Duodenal mucosa (tissue), 2 donors: ENCODE results near the gene SAMD8.
"Not testable (repeated sequence)": the region's sequence is repeated elsewhere in the genome, so short reads cannot be mapped to it uniquely, and the experiment has no call there.

Experiments
- H3K27ac ChIP-seq: one replicate; pipeline ENCODE4 v1.7.0; 2013; ENCODE audit warnings: low read depth, low read length
- H3K27me3 ChIP-seq, 2 donors: one replicate each; pipeline ENCODE4 v1.7.0; 2013; ENCODE audit warnings: low read length in 2 of 2, control low read depth in 1 of 2; ENCODE audit not compliant: insufficient read depth in 2 of 2, control insufficient read depth in 1 of 2
- H3K36me3 ChIP-seq, 2 donors: one replicate each; pipeline ENCODE4 v1.7.0; 2013; ENCODE audit warnings: low read length in 2 of 2, control low read depth in 1 of 2; ENCODE audit not compliant: insufficient read depth in 2 of 2, control insufficient read depth in 1 of 2
- H3K4me1 ChIP-seq, 2 donors: one replicate each; pipeline ENCODE4 v1.7.0; 2013; ENCODE audit warnings: low read length in 2 of 2, control low read depth in 1 of 2; ENCODE audit not compliant: insufficient read depth in 2 of 2, control insufficient read depth in 1 of 2
- H3K4me3 ChIP-seq, 2 donors: one replicate each; pipeline ENCODE4 v1.7.0; 2013; ENCODE audit warnings: low read length in 2 of 2, low read depth in 1 of 2
- H3K9ac ChIP-seq, 2 donors: one replicate each; pipeline ENCODE4 v1.7.0; 2013; ENCODE audit warnings: low read length in 2 of 2, low read depth in 1 of 2
- H3K9me3 ChIP-seq, 2 donors: one replicate each; pipeline ENCODE4 v1.7.0; 2013; ENCODE audit warnings: low read length in 2 of 2, control low read depth in 1 of 2; ENCODE audit not compliant: control insufficient read depth in 1 of 2

SAMD8 gene

DNA sequence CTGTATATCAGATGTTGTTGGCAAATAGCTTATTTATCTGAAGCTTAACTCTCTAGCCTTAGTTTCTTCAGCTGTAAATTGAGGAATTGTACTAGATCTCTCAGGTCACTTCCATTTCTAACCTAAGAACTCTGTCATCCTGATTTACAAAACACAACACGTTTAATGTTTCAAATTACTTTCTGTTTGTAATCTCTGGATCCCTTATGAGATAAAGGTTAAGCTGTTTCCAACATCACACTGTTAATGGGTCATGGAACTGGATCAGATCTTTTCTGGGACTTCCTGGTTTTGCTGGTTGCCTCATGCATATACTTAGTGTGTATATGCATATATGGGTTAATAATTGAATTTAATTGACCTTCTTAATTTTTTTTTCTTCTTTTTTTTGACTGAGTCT lies 9.9 kb downstream of the SAMD8 start:
- Histone ChIP-seq H3K9me3 (no peaks in the 10 kb centered on the region), H3K4me3 (no peak overlapping the region), H3K27ac (no peak overlapping the region), H3K27me3 (no peaks in the 10 kb centered on the region), H3K9ac (no peak overlapping the region), H3K36me3 (peaks cover 0 to 3% of the 10 kb centered on the region in 2 donors), H3K4me1 (peaks cover 7 to 12% of the 10 kb centered on the region in 2 donors)

DNA sequence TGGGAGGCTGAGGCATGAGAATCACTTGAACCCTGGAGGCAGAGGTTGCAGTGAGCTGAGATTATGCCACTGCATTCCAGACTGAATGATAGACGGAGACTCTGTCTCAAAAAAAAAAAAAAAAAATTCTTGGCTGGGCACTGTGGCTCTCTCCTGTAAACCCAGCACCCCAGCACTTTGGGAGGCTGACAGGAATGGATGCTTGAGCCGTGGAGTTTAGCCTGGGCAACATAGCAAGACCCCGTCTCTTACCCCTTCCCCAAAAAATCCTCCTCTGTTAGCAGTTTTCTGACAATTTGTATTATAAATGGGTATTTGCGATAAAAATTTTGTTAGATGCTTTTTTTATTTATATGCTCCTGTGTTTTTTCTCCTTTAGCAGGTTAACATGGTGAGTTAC lies 11.0 kb downstream of the SAMD8 start:
- Histone ChIP-seq H3K27me3 (no peaks in the 10 kb centered on the region), H3K9ac (no peak overlapping the region), H3K9me3 (no peaks in the 10 kb centered on the region), H3K4me1 (peaks cover 7 to 12% of the 10 kb centered on the region in 2 donors), H3K4me3 (no peak overlapping the region), H3K36me3 (peaks cover 0 to 3% of the 10 kb centered on the region in 2 donors), H3K27ac (no peak overlapping the region)

DNA sequence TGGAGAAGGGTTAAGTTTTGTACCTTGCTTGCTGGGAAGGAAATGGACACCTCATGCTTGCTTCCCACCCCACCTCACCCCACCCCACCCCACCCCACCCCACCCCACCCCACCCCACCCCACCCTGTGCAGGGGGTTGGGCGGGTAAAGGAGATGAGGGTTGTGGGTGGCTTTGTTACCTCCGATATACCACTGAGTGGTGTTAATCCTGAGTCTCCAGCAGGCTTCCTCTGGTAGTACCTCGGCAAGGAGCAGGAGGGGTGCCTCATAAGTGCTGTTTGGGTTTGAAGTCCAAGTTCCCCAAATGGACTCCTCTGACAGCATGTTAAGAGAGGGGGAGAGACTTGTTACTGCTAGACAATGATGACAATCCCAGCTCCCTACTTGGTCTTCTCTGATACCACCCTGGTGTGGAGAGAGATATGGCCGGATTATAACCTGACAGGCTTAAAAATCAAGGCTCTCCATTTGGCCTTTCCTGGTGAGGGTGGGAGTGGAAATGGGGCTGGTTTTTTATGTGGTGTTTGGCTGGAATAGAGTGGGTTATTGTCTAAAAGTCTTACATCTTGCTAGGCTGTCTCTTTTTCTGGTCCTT lies 11.7 kb downstream of the SAMD8 start:
- peaks cover 0 to 3% of the 10 kb centered on the region in 2 donors for H3K36me3 ChIP-seq
- H3K9ac ChIP-seq: no peak overlapping the region
- no peak overlapping the region for H3K4me3 ChIP-seq
- H3K27me3 ChIP-seq: no peaks in the 10 kb centered on the region
- H3K27ac ChIP-seq: no peak overlapping the region
- H3K9me3 ChIP-seq: no peaks in the 10 kb centered on the region
- H3K4me1 ChIP-seq: peaks cover 7 to 12% of the 10 kb centered on the region in 2 donors

DNA sequence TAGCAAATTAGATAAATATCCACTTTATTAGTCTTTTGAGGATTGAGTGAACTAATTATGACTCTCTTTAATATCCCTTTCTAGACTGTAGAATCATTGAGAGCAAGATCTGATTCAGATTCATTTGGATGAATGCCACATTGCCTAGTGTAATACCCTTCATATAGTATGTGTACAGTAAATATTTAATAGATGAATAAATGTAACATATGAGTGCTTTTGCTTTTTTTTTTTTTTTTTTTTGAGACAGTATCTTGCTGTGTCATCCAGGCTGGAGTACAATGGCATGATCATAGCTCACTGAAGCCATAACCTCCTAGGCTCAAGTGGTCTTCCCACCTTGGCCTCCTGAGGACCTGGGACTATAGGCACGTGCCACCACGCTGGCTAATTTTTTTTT lies 14.8 kb downstream of the SAMD8 start:
- Histone ChIP-seq H3K27ac (no peak overlapping the region), H3K4me1 (peaks cover 3 to 7% of the 10 kb centered on the region in 2 donors)

DNA sequence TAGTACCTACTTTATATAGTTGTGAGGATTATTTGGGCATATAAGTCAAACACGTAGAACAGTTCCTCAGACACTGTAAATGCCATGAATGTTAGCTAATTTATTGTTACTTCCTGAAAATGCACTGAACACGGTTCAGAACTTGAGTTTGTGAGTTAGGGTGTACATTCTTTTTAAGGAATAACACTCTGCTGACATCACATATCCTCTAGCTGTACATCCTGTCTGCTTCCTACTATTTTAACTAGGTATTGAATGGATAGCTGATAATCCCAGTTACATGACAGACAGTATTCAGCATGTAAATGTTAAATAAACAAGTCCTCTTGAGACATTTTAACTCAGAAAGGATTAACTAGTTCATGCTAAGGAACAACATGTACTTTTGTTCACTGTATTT lies 16.0 kb downstream of the SAMD8 start:
- Histone ChIP-seq H3K27me3 (no peaks in the 10 kb centered on the region), H3K4me3 (no peak overlapping the region), H3K27ac (no peak overlapping the region), H3K9me3 (no peaks in the 10 kb centered on the region), H3K36me3 (peaks cover 0 to 3% of the 10 kb centered on the region in 2 donors), H3K4me1 (peaks cover 0 to 3% of the 10 kb centered on the region in 2 donors), H3K9ac (no peak overlapping the region)

More for the DNA sequence above, 14.8 kb downstream of the SAMD8 start:
- Histone ChIP-seq H3K9me3 (no peaks in the 10 kb centered on the region), H3K36me3 (peaks cover 0 to 3% of the 10 kb centered on the region in 2 donors), H3K4me3 (no peak overlapping the region), H3K9ac (no peak overlapping the region), H3K27me3 (no peaks in the 10 kb centered on the region)

- not testable (repeated sequence) for H3K27me3 ChIP-seq
Measured at GRCh38 chr10:75128985-75129384, 17.5 kb downstream of the SAMD8 start.

DNA sequence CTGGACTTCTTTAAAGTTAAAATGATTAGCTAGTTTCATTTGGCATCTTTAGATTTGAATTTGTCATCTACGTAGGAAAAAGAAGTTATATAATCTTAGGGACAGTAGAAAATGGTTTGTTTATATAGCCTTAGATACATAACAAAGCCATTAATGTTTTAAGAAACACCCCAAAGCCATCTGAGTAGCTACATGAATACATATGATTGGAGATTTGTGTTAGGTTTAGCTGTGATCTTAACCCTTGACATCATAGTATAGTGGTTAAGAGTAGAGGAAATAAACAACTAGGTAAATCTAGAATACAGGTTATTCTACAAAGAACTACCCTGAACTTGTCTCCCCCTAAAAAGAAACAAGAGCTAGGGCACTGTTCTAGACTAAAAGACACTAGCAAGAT lies 18.1 kb downstream of the SAMD8 start:
- no peaks in the 10 kb centered on the region for H3K9me3 ChIP-seq
- no peaks in the 10 kb centered on the region for H3K4me1 ChIP-seq
- no peak overlapping the region for H3K27ac ChIP-seq
- H3K27me3 ChIP-seq: no peaks in the 10 kb centered on the region
- H3K36me3 ChIP-seq: peaks cover 0 to 3% of the 10 kb centered on the region in 2 donors
- no peak overlapping the region for H3K4me3 ChIP-seq
- no peak overlapping the region for H3K9ac ChIP-seq

More at GRCh38 chr10:75128985-75129384, 17.5 kb downstream of the SAMD8 start:
- not testable (repeated sequence) for H3K9me3 ChIP-seq, H3K36me3 ChIP-seq, H3K9ac ChIP-seq, H3K4me1 ChIP-seq, H3K4me3 ChIP-seq, H3K27ac ChIP-seq

DNA sequence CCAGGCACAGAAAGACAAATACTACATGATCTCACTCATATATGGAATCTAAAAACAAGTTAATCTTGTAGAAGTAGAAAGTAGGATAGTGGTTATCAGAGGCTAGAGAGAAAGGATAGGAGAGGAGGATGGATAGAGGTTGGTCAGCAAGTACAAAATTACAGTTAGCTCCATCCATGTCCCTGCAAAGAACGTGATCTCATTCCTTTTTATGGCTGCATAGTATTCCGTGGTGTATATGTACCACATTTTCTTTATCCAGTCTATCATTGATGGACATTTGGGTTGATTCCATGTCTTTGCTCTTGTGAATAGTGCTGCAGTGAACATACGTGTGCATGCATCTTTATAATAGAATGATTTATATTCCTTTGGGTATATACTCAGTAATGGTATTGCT lies 22.2 kb downstream of the SAMD8 start:
- not testable (repeated sequence) for H3K27ac ChIP-seq, H3K9me3 ChIP-seq, H3K4me3 ChIP-seq, H3K27me3 ChIP-seq, H3K9ac ChIP-seq, H3K36me3 ChIP-seq
- H3K4me1 ChIP-seq: peaks cover 8 to 19% of the 10 kb centered on the region in 2 donors

- no peak overlapping the region for H3K27ac ChIP-seq
- H3K9me3 ChIP-seq: no peaks in the 10 kb centered on the region
Measured at GRCh38 chr10:75136346-75136745, 24.9 kb downstream of the SAMD8 start.

GRCh38 chr10:75137533-75138438 lies 26.3 kb downstream of the SAMD8 start:
- no peak overlapping the region for H3K9ac ChIP-seq
- H3K9me3 ChIP-seq: no peaks in the 10 kb centered on the region
- no peaks in the 10 kb centered on the region for H3K36me3 ChIP-seq
- no peaks in the 10 kb centered on the region for H3K27me3 ChIP-seq
- H3K4me3 ChIP-seq: no peak overlapping the region
- H3K27ac ChIP-seq: no peak overlapping the region
- peaks cover 8 to 20% of the 10 kb centered on the region in 2 donors for H3K4me1 ChIP-seq

More at GRCh38 chr10:75136346-75136745, 24.9 kb downstream of the SAMD8 start:
- H3K36me3 ChIP-seq: no peaks in the 10 kb centered on the region
- H3K9ac ChIP-seq: no peak overlapping the region
- peaks cover 8 to 20% of the 10 kb centered on the region in 2 donors for H3K4me1 ChIP-seq
- no peaks in the 10 kb centered on the region for H3K27me3 ChIP-seq
- H3K4me3 ChIP-seq: no peak overlapping the region
